Liver (tissue), 9 donors: ENCODE results near the gene GCC2. TPM values are rescaled to one million over a fixed set of nuclear protein-coding genes. Genes with fewer than 3 reads are reported as not detected.

ENCODE experiments used
- DNase-seq: peaks from one replicate; pipeline ENCODE4 v3.0.0-alpha.2; 2017; ENCODE audit warnings: low spot score
- H3K27ac ChIP-seq, 2 donors: one replicate each; pipeline ENCODE4 v1.7.0; 2013; ENCODE audit warnings: inconsistent platforms in 2 of 2, low read length in 2 of 2, control low read depth in 1 of 2, low read depth in 1 of 2, mild to moderate bottlenecking in 1 of 2
- H3K27me3 ChIP-seq, 4 donors: one replicate each; pipeline versions ENCODE4 v1.6.1 to v1.7.0; 2013; ENCODE audit warnings: low read length in 3 of 4, inconsistent platforms in 1 of 4, mild to moderate bottlenecking in 1 of 4, moderate library complexity in 1 of 4; ENCODE audit not compliant: control insufficient read depth in 4 of 4, insufficient read depth in 4 of 4
- H3K36me3 ChIP-seq, 4 donors: one replicate each; pipeline versions ENCODE4 v1.6.1 to v1.7.0; 2013; ENCODE audit warnings: low read length in 3 of 4, mild to moderate bottlenecking in 3 of 4, low read depth in 1 of 4, moderate library complexity in 1 of 4; ENCODE audit not compliant: control insufficient read depth in 4 of 4, insufficient read depth in 3 of 4
- H3K4me1 ChIP-seq, 4 donors: one replicate each; pipeline versions ENCODE4 v1.6.1 to v1.7.0; 2013; ENCODE audit warnings: low read length in 3 of 4, mild to moderate bottlenecking in 3 of 4, moderate library complexity in 1 of 4; ENCODE audit not compliant: control insufficient read depth in 4 of 4, insufficient read depth in 4 of 4
- H3K4me3 ChIP-seq, 3 donors: one replicate each; pipeline versions ENCODE4 v1.6.1 to v1.7.0; 2013; ENCODE audit warnings: low read length in 3 of 3, control low read depth in 1 of 3, low read depth in 1 of 3, mild to moderate bottlenecking in 1 of 3
- H3K9ac ChIP-seq, 2 donors: one replicate each; pipeline ENCODE4 v1.7.0; 2013; ENCODE audit warnings: low read length in 2 of 2, mild to moderate bottlenecking in 2 of 2, moderate library complexity in 2 of 2, control low read depth in 1 of 2, low read depth in 1 of 2
- H3K9me3 ChIP-seq, 4 donors: one replicate each; pipeline versions ENCODE4 v1.6.1 to v1.7.0; 2013; ENCODE audit warnings: low read length in 3 of 4; ENCODE audit not compliant: control insufficient read depth in 4 of 4
- ATF3 ChIP-seq: IDR thresholded peaks from 2 replicates; pipeline ENCODE4 v1.6.1; 2016; ENCODE audit warnings: antibody characterized with exemption
- CTCF ChIP-seq: fragments of 150-350 bp; IDR thresholded peaks from 2 replicates; pipeline ENCODE4 v1.5.1; 2017; ENCODE audit warnings: improper control_type of control experiment, low read depth, low read length; ENCODE audit not compliant: missing input control
- EGR1 ChIP-seq, 2 donors: IDR thresholded peaks; 2 replicates each; pipeline ENCODE4 v1.6.1; 2016 to 2018; ENCODE audit warnings: antibody characterized with exemption in 2 of 2, low read depth in 2 of 2
- FOXA1 ChIP-seq: IDR thresholded peaks from 2 replicates; pipeline ENCODE4 v1.6.1; 2016; ENCODE audit warnings: antibody characterized with exemption
- FOXA2 ChIP-seq: IDR thresholded peaks from 2 replicates; pipeline ENCODE4 v1.6.1; 2016; ENCODE audit warnings: antibody characterized with exemption
- GABPA ChIP-seq, 2 donors: IDR thresholded peaks in 1 of 2; conservative IDR thresholded peaks in 1 of 2; 2 replicates each; pipeline ENCODE4 v1.6.1; 2016; ENCODE audit warnings: antibody characterized with exemption in 2 of 2, mild to moderate bottlenecking in 1 of 2, moderate library complexity in 1 of 2
- HNF4A ChIP-seq, 2 donors: conservative IDR thresholded peaks; 2 replicates each; pipeline ENCODE4 v1.6.1; 2016; ENCODE audit warnings: antibody characterized with exemption in 2 of 2, mild to moderate bottlenecking in 2 of 2
- HNF4G ChIP-seq: IDR thresholded peaks from 2 replicates; pipeline ENCODE4 v1.6.1; 2016; ENCODE audit warnings: antibody characterized with exemption
- JUND ChIP-seq, 2 donors: IDR thresholded peaks; 2 replicates each; pipeline ENCODE4 v1.6.1; 2016; ENCODE audit warnings: antibody characterized with exemption in 2 of 2
- MAX ChIP-seq: IDR thresholded peaks from 2 replicates; pipeline ENCODE4 v1.6.1; 2016; ENCODE audit warnings: antibody characterized with exemption
- NR2F2 ChIP-seq: IDR thresholded peaks from 2 replicates; pipeline ENCODE4 v1.6.1; 2016; ENCODE audit warnings: antibody characterized with exemption
- RAD21 ChIP-seq, 2 donors: IDR thresholded peaks; 2 replicates each; pipeline ENCODE4 v1.6.1; 2016; ENCODE audit warnings: antibody characterized with exemption in 2 of 2, mild to moderate bottlenecking in 2 of 2
- REST ChIP-seq: IDR thresholded peaks from 2 replicates; pipeline ENCODE4 v1.6.1; 2016; ENCODE audit warnings: antibody characterized with exemption, mild to moderate bottlenecking
- RXRA ChIP-seq, 2 donors: IDR thresholded peaks; 2 replicates each; pipeline ENCODE4 v1.6.1; 2017 to 2018; ENCODE audit warnings: antibody characterized with exemption in 2 of 2, mild to moderate bottlenecking in 1 of 2
- SP1 ChIP-seq: IDR thresholded peaks from 2 replicates; pipeline ENCODE4 v1.6.1; 2018; ENCODE audit warnings: antibody characterized with exemption, mild to moderate bottlenecking
- TAF1 ChIP-seq: conservative IDR thresholded peaks from 2 replicates; pipeline ENCODE4 v1.6.1; 2016; ENCODE audit warnings: antibody characterized with exemption, mild to moderate bottlenecking
- YY1 ChIP-seq: IDR thresholded peaks from 2 replicates; pipeline ENCODE4 v1.6.1; 2016; ENCODE audit warnings: antibody characterized with exemption, mild to moderate bottlenecking
- ZBTB33 ChIP-seq: IDR thresholded peaks from 2 replicates; pipeline ENCODE4 v1.6.1; 2016; ENCODE audit warnings: antibody characterized with exemption
- WGBS: extraction: QIAGEN DNeasy Blood & Tissue Kit; methylation state at CpG from one replicate; pipeline ENCODE4 v1.1.7; 2013; 5-methylcytosine and 5-hydroxymethylcytosine counted together
- polyA plus RNA-seq, 2 donors: library from polyadenylated mRNA; stranded (reverse) in 1 of 2; unstranded in 1 of 2; fragments of 200-250 nt in 1 of 2; fragments of >200 nt in 1 of 2; fragmentation: Nextera tagmentation in 1 of 2; extraction: Ambion mirVana in 1 of 2; gene quantifications; one replicate each; pipeline versions ENCODE4 v1.2.1 to v1.2.3, GENCODE V29; 2013 to 2015
- total RNA-seq, 2 donors: library from RNA; depleted of rRNA; stranded (reverse); fragments of >200 nt; gene quantifications; one replicate each; pipeline ENCODE4 v1.2.3, GENCODE V29; 2014
- donor health status: healthy.
- donor health status: healthy.
- donor health status: healthy.
- donor health status: healthy.
- donor health status: healthy.

The GCC2 gene
- total and polyA plus RNA-seq, 4 donors = 4.8 to 26.1 (median 19.9) TPM

- TF ChIP-seq NR2F2 = no peak
These were observed 28.1 kb downstream of the GCC2 start (continued) for GRCh38 chr2:108477099-108477498.

- 92% methylated on average over 2 of the region's 2 CpGs for WGBS
- Histone ChIP-seq H3K4me1 (no peaks in the 10 kb centered on the region), H3K4me3 (no peak overlapping the region), H3K27me3 (no peaks in the 10 kb centered on the region), H3K9me3 (no peaks in the 10 kb centered on the region), H3K27ac (no peak overlapping the region), H3K9ac (no peak overlapping the region), H3K36me3 (peaks cover 0 to 46% (median 36%) of the 10 kb centered on the region in 4 donors)
- TF ChIP-seq NR2F2 (no peak), REST (no peak), HNF4A (conservative IDR thresholded peaks at IDR 0.05) (no peak), GABPA (IDR thresholded peaks at IDR 0.05 in 1 of 2, conservative IDR thresholded peaks at IDR 0.05 in 1 of 2) (no peak), MAX (no peak), TAF1 (no peak), RAD21 (IDR thresholded peaks at IDR 0.05) (no peak), HNF4G (no peak), RXRA (IDR thresholded peaks at IDR 0.05) (no peak), EGR1 (IDR thresholded peaks at IDR 0.05; ENCODE audit: low read depth in 2 of 2) (no peak), FOXA2 (no peak), YY1 (no peak), ATF3 (no peak), SP1 (no peak), FOXA1 (no peak), CTCF (no peak), ZBTB33 (no peak), JUND (IDR thresholded peaks at IDR 0.05) (no peak)
- no peak for DNase-seq
These were observed 36.2 kb downstream of the GCC2 start for GRCh38 chr2:108485253-108485652.
